HUES6 (cell line): Measurements from ENCODE around the gene CLTRN.
"Not testable (repeated sequence)": the region's sequence is repeated elsewhere in the genome, so short reads cannot be mapped to it uniquely, and the experiment has no call there.

Source experiments
- H3K27ac ChIP-seq: 2 replicates; pipeline ENCODE4 v1.7.0; 2013; ENCODE audit warnings: low read depth, mild to moderate bottlenecking, low read length, inconsistent platforms
- H3K27me3 ChIP-seq: 2 replicates; pipeline ENCODE4 v1.6.1; 2013; ENCODE audit warnings: low read length; ENCODE audit not compliant: control insufficient read depth, insufficient read depth
- H3K36me3 ChIP-seq: 2 replicates; pipeline ENCODE4 v1.6.1; 2013; ENCODE audit warnings: low read length; ENCODE audit not compliant: control insufficient read depth, insufficient read depth
- H3K4me1 ChIP-seq: 2 replicates; pipeline ENCODE4 v1.6.1; 2013; ENCODE audit warnings: low read length; ENCODE audit not compliant: control insufficient read depth, insufficient read depth
- H3K4me3 ChIP-seq: 2 replicates; pipeline ENCODE4 v1.5.1; 2013; ENCODE audit warnings: low read depth, low read length
- H3K9ac ChIP-seq: one replicate; pipeline ENCODE4 v1.6.1; 2013; ENCODE audit warnings: mild to moderate bottlenecking, low read length
- H3K9me3 ChIP-seq: 2 replicates; pipeline ENCODE4 v1.6.1; 2013; ENCODE audit warnings: low read depth, low read length; ENCODE audit not compliant: control insufficient read depth, insufficient read depth

Gene CLTRN

GRCh38 chrX:15664487-15665444 is at the start of gene CLTRN:
CLTRN (minus strand) TSS chrX:15664805; CDS start chrX:15664775, 30 bp downstream.
- peaks cover 7% of the 10 kb centered on the region; the same call in 1 of the 2 replicates for H3K4me1 ChIP-seq
- H3K27ac ChIP-seq = no peak within 1 kb of the TSS
- H3K36me3 ChIP-seq = no peaks in the 10 kb centered on the region
- no peaks in the 10 kb centered on the region for H3K9me3 ChIP-seq
- H3K4me3 ChIP-seq = no peak within 1 kb of the TSS
- peaks cover 25% of the 10 kb centered on the region for H3K27me3 ChIP-seq
- no peak within 1 kb of the TSS for H3K9ac ChIP-seq

- not testable (repeated sequence) for H3K4me1 ChIP-seq, H3K4me3 ChIP-seq, H3K27ac ChIP-seq, H3K27me3 ChIP-seq, H3K9ac ChIP-seq, H3K9me3 ChIP-seq
- peaks cover 11% of the 10 kb centered on the region; the same call in 1 of the 2 replicates for H3K36me3 ChIP-seq
Measured at GRCh38 chrX:15704273-15704672, 39.7 kb upstream of the CLTRN start.

GRCh38 chrX:15703809-15704208 is 39.2 kb upstream of the CLTRN start:
- H3K4me1 ChIP-seq, H3K4me3 ChIP-seq, H3K27me3 ChIP-seq, H3K27ac ChIP-seq, H3K9me3 ChIP-seq, H3K9ac ChIP-seq: not testable (repeated sequence)
- peaks cover 11% of the 10 kb centered on the region; the same call in 1 of the 2 replicates for H3K36me3 ChIP-seq

GRCh38 chrX:15702488-15703371 is 38.1 kb upstream of the CLTRN start:
- H3K4me3 ChIP-seq = no peak overlapping the region
- H3K9me3 ChIP-seq = no peaks in the 10 kb centered on the region
- no peak overlapping the region for H3K27ac ChIP-seq
- no peaks in the 10 kb centered on the region for H3K4me1 ChIP-seq
- H3K36me3 ChIP-seq = peaks cover 11% of the 10 kb centered on the region
- H3K9ac ChIP-seq = no peak overlapping the region
- peaks cover 7% of the 10 kb centered on the region; the same call in 1 of the 2 replicates for H3K27me3 ChIP-seq

GRCh38 chrX:15696516-15696915 is 31.9 kb upstream of the CLTRN start:
- H3K36me3 ChIP-seq = peaks cover 23% of the 10 kb centered on the region
- H3K9ac ChIP-seq = no peak overlapping the region
- H3K9me3 ChIP-seq = no peaks in the 10 kb centered on the region
- H3K27me3 ChIP-seq = peaks cover 8% of the 10 kb centered on the region; the same call in 1 of the 2 replicates
- 0 out of 2 replicates have a peak, but pooled peaks cover 4% of the 10 kb centered on the region for H3K4me1 ChIP-seq
- no peak overlapping the region for H3K4me3 ChIP-seq
- no peak overlapping the region for H3K27ac ChIP-seq

- Histone ChIP-seq H3K4me1 (0 out of 2 replicates have a peak, but pooled peaks cover 4% of the 10 kb centered on the region), H3K9ac (no peak overlapping the region), H3K9me3 (no peaks in the 10 kb centered on the region), H3K27me3 (peaks cover 5% of the 10 kb centered on the region; the same call in 1 of the 2 replicates), H3K4me3 (no peak overlapping the region), H3K27ac (no peak overlapping the region), H3K36me3 (peaks cover 29% of the 10 kb centered on the region)
Measured at GRCh38 chrX:15694941-15695451, 30.4 kb upstream of the CLTRN start.

GRCh38 chrX:15686818-15687685 is 22.4 kb upstream of the CLTRN start:
- Histone ChIP-seq H3K9ac (no peak overlapping the region), H3K27me3 (no peaks in the 10 kb centered on the region; the same call in 1 of the 2 replicates), H3K27ac (no peak overlapping the region), H3K4me3 (no peak overlapping the region), H3K4me1 (no peaks in the 10 kb centered on the region), H3K36me3 (peaks cover 22% of the 10 kb centered on the region), H3K9me3 (no peaks in the 10 kb centered on the region)

GRCh38 chrX:15683193-15683592 is 18.6 kb upstream of the CLTRN start:
- Histone ChIP-seq H3K27me3 (peaks cover 4% of the 10 kb centered on the region; the same call in 1 of the 2 replicates), H3K9ac (no peak overlapping the region), H3K36me3 (peaks cover 10% of the 10 kb centered on the region), H3K9me3 (no peaks in the 10 kb centered on the region), H3K4me3 (no peak overlapping the region), H3K4me1 (no peaks in the 10 kb centered on the region), H3K27ac (no peak overlapping the region)

GRCh38 chrX:15681433-15681832 is 16.8 kb upstream of the CLTRN start:
- Histone ChIP-seq H3K9me3 (0 out of 2 replicates have a peak, but pooled peaks cover 2% of the 10 kb centered on the region), H3K27me3 (peaks cover 4% of the 10 kb centered on the region; the same call in 1 of the 2 replicates), H3K4me1 (no peaks in the 10 kb centered on the region), H3K27ac (no peak overlapping the region), H3K4me3 (no peak overlapping the region), H3K36me3 (peaks cover 10% of the 10 kb centered on the region), H3K9ac (no peak overlapping the region)

- no peak overlapping the region for H3K4me3 ChIP-seq
- no peaks in the 10 kb centered on the region for H3K4me1 ChIP-seq
- 0 out of 2 replicates have a peak, but pooled peaks cover 2% of the 10 kb centered on the region for H3K9me3 ChIP-seq
- H3K9ac ChIP-seq = no peak overlapping the region
- H3K27ac ChIP-seq = no peak overlapping the region
- peaks cover 4% of the 10 kb centered on the region; the same call in 1 of the 2 replicates for H3K27me3 ChIP-seq
- H3K36me3 ChIP-seq = peaks cover 10% of the 10 kb centered on the region
Measured at GRCh38 chrX:15680401-15680800, 15.8 kb upstream of the CLTRN start.
